ENCODE results near the gene EPHX1. TPM values are rescaled to one million over a fixed set of nuclear protein-coding genes. Genes with fewer than 3 reads are reported as not detected.

Gene EPHX1
- total RNA-seq, 2 experiments from 2014 or later: 0.93 to 1.0 TPM

- ChIA-PET POLR2A (interaction anchor here (0.7 to 3.1 kb wide), 8 partner anchors 16 to 134 kb away, joined by 3 to 24 read pairs (median 4); partner anchors contain the start of genes SRP9 and TMEM63A), CTCF (interaction anchor here (2.0 to 2.1 kb wide), 2 partner anchors 11 to 15 kb away, joined by 6 to 7 read pairs; partner anchors contain the start of gene TMEM63A)
- Mint-ChIP-seq H3K4me1 (peaks cover 39% of the 10 kb centered on the region), H3K9me3 (no peaks in the 10 kb centered on the region), H3K27me3 (no peaks in the 10 kb centered on the region), H3K27ac (peak overlapping the region; percentile 50), H3K36me3 (ENCODE audit: low read depth) (peaks cover 72% of the 10 kb centered on the region), H3K4me3 (no peak overlapping the region)
- peak; percentile 77 for DNase-seq
Observed at GRCh38 chr1:225866061-225866837, 56.3 kb downstream of the EPHX1 start.

DNA sequence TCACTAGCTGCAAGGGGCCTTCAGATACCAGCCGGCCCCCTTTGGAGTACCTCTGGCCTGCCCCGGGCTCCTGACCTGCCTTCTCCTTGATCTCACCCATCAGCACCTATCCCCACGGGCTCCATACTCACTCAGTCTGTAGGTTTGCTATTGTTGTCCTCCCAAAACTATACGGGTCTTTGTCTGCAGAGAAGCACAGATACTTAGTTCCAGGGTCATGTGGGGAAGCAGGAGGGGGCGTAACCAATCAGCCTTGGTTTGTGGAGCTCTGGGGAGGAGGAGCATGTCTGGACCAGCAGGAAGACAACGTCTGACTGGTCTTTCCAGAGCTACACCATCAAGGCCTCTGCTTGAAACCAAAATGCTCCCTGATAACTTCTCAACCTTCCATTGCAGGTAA, 57.1 kb downstream of the EPHX1 start:
- ChIA-PET CTCF (interaction anchor here (2.0 to 2.1 kb wide), 2 partner anchors 10 to 15 kb away, joined by 6 to 7 read pairs; partner anchors contain the start of gene TMEM63A), POLR2A (interaction anchor here (1.0 to 3.1 kb wide), 5 partner anchors 15 to 89 kb away, joined by 3 to 24 read pairs (median 8); partner anchors contain the start of genes SRP9 and TMEM63A)
- peak overlapping the region; percentile 41 for H3K27ac Mint-ChIP-seq
- DNase-seq: no peak
- H3K36me3 Mint-ChIP-seq (ENCODE audit: low read depth): peaks cover 72% of the 10 kb centered on the region
- H3K4me3 Mint-ChIP-seq: no peak overlapping the region
- no peaks in the 10 kb centered on the region for H3K9me3 Mint-ChIP-seq
- H3K4me1 Mint-ChIP-seq: peaks cover 46% of the 10 kb centered on the region
- no peaks in the 10 kb centered on the region for H3K27me3 Mint-ChIP-seq

DNA sequence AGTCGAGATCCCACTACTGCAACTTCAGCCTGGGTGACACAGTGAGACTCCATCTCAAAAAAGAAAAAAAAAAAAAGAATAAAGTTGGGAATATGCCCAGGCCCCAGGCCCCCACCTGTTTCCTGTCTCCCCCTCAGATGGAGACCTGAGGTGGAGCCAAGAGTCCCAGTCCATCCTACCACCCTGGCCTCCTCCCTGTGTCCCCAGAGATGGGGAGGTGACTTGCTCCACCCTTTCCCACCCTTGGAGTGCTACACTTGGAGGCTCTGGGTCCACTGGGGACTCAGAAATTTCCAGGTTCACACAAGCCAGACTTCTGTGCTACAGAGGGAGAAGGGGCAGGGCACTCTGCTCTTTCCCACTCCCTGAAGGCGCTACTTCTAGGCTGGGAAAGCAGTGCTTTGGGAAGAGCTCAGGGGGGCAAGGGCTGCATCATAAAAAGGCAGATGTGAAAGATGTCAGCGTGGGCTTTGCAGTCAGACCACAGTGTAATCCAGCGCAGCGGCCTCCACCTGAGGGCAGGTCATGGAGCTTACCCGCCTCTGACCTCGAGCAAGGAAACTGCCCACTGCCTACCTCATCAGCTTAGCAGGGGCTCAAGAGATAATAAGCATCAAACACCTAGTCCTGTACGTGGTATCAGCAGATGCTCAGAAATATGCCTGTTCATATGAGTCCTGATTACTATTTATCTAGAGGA, 58.9 kb downstream of the EPHX1 start:
- Mint-ChIP-seq H3K27ac (no peak overlapping the region), H3K9me3 (no peaks in the 10 kb centered on the region), H3K4me3 (no peak overlapping the region), H3K27me3 (no peaks in the 10 kb centered on the region), H3K4me1 (peaks cover 58% of the 10 kb centered on the region), H3K36me3 (ENCODE audit: low read depth) (peaks cover 73% of the 10 kb centered on the region)
- no peak for DNase-seq
- POLR2A ChIA-PET: interaction anchor here (4.0 kb wide), 1 partner anchor 13 kb away, joined by 40 read pairs; the partner anchor contains the start of gene TMEM63A
- CTCF ChIA-PET: no interaction called here

- peaks cover 74% of the 10 kb centered on the region for H3K36me3 Mint-ChIP-seq (ENCODE audit: low read depth)
- no peak overlapping the region for H3K27ac Mint-ChIP-seq
- no peak overlapping the region for H3K4me3 Mint-ChIP-seq
- POLR2A ChIA-PET: interaction anchor here (0.9 to 4.0 kb wide), 3 partner anchors 11 to 53 kb away, joined by 3 to 40 read pairs (median 4); partner anchors contain the start of genes PYCR2 and TMEM63A
- no peak for DNase-seq
- H3K4me1 Mint-ChIP-seq: peaks cover 59% of the 10 kb centered on the region
- CTCF ChIA-PET: interaction anchor here (0.9 to 1.3 kb wide), 3 partner anchors 11 to 40 kb away, joined by 3 to 4 read pairs (median 4); partner anchors contain the start of gene TMEM63A
- no peaks in the 10 kb centered on the region for H3K9me3 Mint-ChIP-seq
- no peaks in the 10 kb centered on the region for H3K27me3 Mint-ChIP-seq
Observed at GRCh38 chr1:225870911-225871310, 61.0 kb downstream of the EPHX1 start.

DNA sequence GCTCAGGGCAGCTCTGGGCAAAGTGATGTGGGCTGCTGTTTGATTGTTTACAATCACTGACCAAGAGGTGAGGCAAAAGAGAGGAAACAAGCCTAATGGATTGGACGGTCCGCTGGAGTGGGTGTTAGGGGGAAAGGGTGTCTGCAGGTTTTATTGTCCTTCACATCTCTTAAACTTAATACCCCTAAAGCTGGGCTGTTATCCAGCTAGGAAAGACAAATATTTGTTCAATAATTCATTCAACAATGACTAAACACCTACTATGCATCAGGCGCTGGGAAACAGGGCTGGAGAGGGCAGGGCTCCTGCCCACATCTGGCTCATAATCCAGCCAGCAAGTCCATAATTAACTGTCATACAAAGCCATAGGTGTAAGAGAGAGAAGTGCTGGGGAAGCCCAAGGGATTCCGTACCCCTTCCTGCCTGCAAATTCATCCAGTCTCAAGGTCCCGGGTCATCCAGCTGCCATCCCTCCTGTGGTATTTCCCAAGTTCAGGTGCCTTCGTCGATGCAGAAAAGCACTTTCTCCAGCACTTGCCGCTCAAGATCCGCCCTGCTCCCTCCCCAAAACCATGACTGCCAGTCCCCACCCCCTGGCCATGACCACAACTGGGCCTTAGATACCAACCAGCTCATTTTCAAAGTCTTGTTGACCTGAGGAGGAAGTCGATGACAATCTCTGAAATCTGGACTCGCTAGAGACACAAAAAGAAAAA, 61.6 kb downstream of the EPHX1 start:
- ChIA-PET POLR2A (interaction anchor here (0.7 to 4.0 kb wide), 5 partner anchors 10 to 92 kb away, joined by 3 to 40 read pairs (median 4); partner anchors contain the start of genes LEFTY1, PYCR2 and TMEM63A), CTCF (interaction anchor here (0.7 to 1.3 kb wide), 5 partner anchors 10 to 94 kb away, joined by 4 to 8 read pairs (median 4); partner anchors contain the start of genes SRP9 and TMEM63A)
- no peaks in the 10 kb centered on the region for H3K9me3 Mint-ChIP-seq
- H3K4me3 Mint-ChIP-seq: no peak overlapping the region
- H3K27me3 Mint-ChIP-seq: no peaks in the 10 kb centered on the region
- peak overlapping the region; percentile 44 for H3K27ac Mint-ChIP-seq
- H3K36me3 Mint-ChIP-seq (ENCODE audit: low read depth): peaks cover 73% of the 10 kb centered on the region
- DNase-seq: peak; percentile 44
- H3K4me1 Mint-ChIP-seq: peaks cover 58% of the 10 kb centered on the region

GRCh38 chr1:225872075-225872430, 62.1 kb downstream of the EPHX1 start:
- no peaks in the 10 kb centered on the region for H3K27me3 Mint-ChIP-seq
- no peak overlapping the region for H3K4me3 Mint-ChIP-seq
- H3K4me1 Mint-ChIP-seq: peaks cover 56% of the 10 kb centered on the region
- H3K9me3 Mint-ChIP-seq: no peaks in the 10 kb centered on the region
- H3K36me3 Mint-ChIP-seq (ENCODE audit: low read depth): peaks cover 72% of the 10 kb centered on the region
- DNase-seq: no peak
- POLR2A ChIA-PET: interaction anchor here (1.2 to 4.0 kb wide), 3 partner anchors 10 to 52 kb away, joined by 4 to 40 read pairs (median 4); partner anchors contain the start of genes LEFTY1, PYCR2 and TMEM63A
- H3K27ac Mint-ChIP-seq: peak overlapping the region; percentile 44
- CTCF ChIA-PET: interaction anchor here (0.7 to 1.3 kb wide), 5 partner anchors 10 to 94 kb away, joined by 4 to 8 read pairs (median 4); partner anchors contain the start of genes SRP9 and TMEM63A

DNA sequence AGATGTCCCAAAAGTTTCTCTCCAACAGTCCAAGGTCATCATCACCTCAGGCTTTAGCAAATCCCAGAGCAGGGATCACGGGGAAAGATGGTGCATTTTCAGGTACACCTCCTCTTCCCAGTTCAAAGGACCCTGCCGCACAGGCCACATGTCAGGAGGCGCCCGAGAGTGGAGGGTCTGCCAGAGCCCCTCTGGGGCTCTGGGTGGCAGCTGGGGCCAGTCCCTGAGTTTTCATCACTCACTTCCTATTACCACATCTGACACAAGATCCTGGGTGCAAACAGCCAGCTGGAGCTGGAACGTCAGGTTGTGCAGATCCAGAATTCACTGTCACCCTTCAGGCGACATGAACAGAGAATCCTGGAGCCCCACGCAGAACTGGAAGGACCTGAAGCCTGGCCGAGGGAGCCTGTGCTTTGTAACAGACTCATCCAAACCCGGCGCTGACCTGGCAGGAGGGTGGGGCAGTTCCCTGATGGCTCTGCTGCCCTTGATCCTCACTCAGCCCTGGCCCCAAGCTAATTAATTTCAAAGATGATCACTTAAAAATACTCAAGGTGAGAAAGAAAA, 63.4 kb downstream of the EPHX1 start:
- Mint-ChIP-seq H3K4me1 (peaks cover 58% of the 10 kb centered on the region), H3K36me3 (ENCODE audit: low read depth) (peaks cover 69% of the 10 kb centered on the region), H3K9me3 (no peaks in the 10 kb centered on the region)

DNA sequence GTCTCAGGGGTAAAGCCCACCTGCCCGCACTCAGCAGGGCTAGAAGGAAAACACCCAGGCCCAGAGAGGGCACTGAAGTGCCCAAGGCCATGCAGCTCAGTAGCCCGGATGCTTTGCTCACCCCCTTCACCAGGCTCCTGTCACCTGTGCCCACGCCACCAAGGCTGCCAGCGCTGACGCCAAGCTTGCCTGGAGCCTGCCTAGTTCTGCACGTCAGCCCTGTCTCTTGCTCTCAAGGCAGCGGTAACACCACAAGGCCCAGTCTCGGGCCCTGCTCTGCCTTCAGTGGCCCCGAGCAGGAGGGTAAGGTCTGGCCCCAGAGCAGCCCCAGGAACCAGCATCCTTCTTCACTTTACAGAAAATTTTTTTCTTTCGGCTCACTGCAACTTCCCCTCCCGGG, 64.5 kb downstream of the EPHX1 start:
- no peak overlapping the region for H3K4me3 Mint-ChIP-seq
- no peaks in the 10 kb centered on the region for H3K9me3 Mint-ChIP-seq
- peaks cover 67% of the 10 kb centered on the region for H3K4me1 Mint-ChIP-seq
- peaks cover 72% of the 10 kb centered on the region for H3K36me3 Mint-ChIP-seq (ENCODE audit: low read depth)
- no peak for DNase-seq
- H3K27ac Mint-ChIP-seq: no peak overlapping the region
- POLR2A ChIA-PET: interaction anchor here (1.0 to 1.5 kb wide), 3 partner anchors 8 to 49 kb away, joined by 3 to 5 read pairs (median 5); partner anchors contain the start of genes PYCR2 and TMEM63A
- H3K27me3 Mint-ChIP-seq: no peaks in the 10 kb centered on the region
- CTCF ChIA-PET: interaction anchor here (1.4 kb wide), 1 partner anchor 17 kb away, joined by 3 read pairs; no protein-coding TSS in a partner anchor

More for the DNA sequence above, 63.4 kb downstream of the EPHX1 start:
- Mint-ChIP-seq H3K4me3 (no peak overlapping the region), H3K27me3 (no peaks in the 10 kb centered on the region), H3K27ac (no peak overlapping the region)
- CTCF ChIA-PET: interaction anchor here (0.9 kb wide), 1 partner anchor 38 kb away, joined by 3 read pairs; no protein-coding TSS in a partner anchor
- POLR2A ChIA-PET: interaction anchor here (1.0 to 1.5 kb wide), 2 partner anchors 9 to 50 kb away, joined by 3 to 5 read pairs; partner anchors contain the start of genes PYCR2 and TMEM63A
- no peak for DNase-seq

DNA sequence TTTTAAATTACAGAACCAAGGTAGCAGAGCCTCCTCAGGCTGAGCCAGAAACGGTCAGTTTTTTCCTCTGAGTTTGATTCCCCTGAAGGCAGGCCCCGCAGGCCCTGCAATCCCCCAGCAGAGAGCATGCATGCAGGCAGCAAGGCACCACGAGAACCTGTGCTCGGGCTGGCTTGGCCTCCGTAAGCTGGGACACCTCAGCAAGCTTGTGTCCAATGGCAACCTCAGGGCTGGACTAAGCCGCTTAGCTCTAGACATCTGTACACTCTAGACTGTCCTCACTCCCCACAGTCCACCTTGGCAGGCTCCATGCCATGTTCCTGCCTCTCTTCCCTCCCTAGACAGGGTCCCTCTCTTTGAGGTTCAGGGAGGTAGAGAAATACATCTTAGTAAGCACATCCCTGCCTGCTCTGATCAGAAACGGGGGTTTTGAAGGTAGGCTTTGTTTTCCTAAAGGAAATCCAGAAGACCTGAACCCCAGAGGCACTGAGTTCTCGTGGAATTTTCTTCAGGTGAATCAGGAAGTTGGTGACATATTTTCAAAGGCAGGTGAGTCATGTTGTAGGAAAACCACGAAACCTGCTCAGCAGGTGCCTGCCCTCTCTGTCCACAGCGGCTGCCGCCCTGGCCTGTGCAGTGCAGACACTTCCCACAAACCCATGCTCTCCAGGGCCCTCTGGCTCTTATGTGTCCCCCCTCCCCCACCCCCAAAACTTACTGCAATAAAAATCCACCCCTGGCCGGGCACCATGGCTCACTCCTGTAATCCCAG, 65.3 kb downstream of the EPHX1 start:
- Mint-ChIP-seq H3K27me3 (no peaks in the 10 kb centered on the region), H3K9me3 (no peaks in the 10 kb centered on the region), H3K4me1 (peaks cover 75% of the 10 kb centered on the region), H3K4me3 (no peak overlapping the region), H3K27ac (no peak overlapping the region), H3K36me3 (ENCODE audit: low read depth) (peaks cover 79% of the 10 kb centered on the region)
- POLR2A ChIA-PET: interaction anchor here (1.5 kb wide), 1 partner anchor 22 kb away, joined by 5 read pairs; no protein-coding TSS in a partner anchor
- DNase-seq: no peak
- CTCF ChIA-PET: interaction anchor here (1.4 kb wide), 1 partner anchor 18 kb away, joined by 3 read pairs; no protein-coding TSS in a partner anchor

DNA sequence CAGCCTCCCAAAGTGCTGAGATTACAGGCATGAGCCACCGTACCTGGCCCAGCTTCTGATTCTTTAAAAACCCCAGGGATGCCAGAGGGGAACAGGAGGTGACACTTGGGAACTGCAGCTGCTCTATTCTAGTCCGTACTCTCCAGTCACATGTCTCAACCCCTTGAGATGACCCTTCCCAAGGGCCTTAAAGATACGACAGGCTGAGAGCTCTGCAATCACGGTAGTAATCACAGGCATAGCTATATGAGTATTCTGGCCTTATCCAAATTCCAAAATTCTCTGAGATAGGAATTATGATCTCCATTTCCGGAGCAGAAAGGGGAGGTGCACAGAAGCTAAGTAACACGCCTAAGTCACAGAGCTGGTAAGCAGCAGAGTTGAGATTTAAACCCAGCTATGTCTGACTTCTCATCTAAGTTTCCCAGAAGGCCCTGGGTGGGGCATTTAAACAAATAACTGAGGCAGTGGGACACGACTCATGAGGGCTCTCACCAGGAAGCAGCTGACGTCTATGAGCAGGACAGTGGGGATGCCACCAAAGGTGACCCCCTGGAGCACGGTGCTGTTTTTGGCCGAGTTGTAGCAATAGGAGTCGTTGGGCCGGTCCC, 67.1 kb downstream of the EPHX1 start:
- no peak for DNase-seq
- ChIA-PET POLR2A (interaction anchor here (1.2 kb wide), 2 partner anchors 20 to 45 kb away, joined by 4 to 5 read pairs; no protein-coding TSS in a partner anchor), CTCF (interaction anchor here (0.9 to 1.5 kb wide), 4 partner anchors 11 to 111 kb away, joined by 3 to 7 read pairs (median 4); no protein-coding TSS in a partner anchor)
- no peaks in the 10 kb centered on the region for H3K27me3 Mint-ChIP-seq
- H3K4me1 Mint-ChIP-seq: peaks cover 78% of the 10 kb centered on the region
- H3K27ac Mint-ChIP-seq: no peak overlapping the region
- peaks cover 70% of the 10 kb centered on the region for H3K36me3 Mint-ChIP-seq (ENCODE audit: low read depth)
- H3K9me3 Mint-ChIP-seq: no peaks in the 10 kb centered on the region
- H3K4me3 Mint-ChIP-seq: no peak overlapping the region
